Thyroid gland (tissue), 4 donors: Measurements from ENCODE around the gene NOP14.

Experiments
- CTCF ChIP-seq, 6 experiments: fragments of 200-600 bp in 3 of 6; fragments of 450-650 bp in 3 of 6; sonication (generic) in 3 of 6; IDR thresholded peaks; one replicate each; pipeline ENCODE4 v1.5.1; 2016 to 2019; ENCODE audit warnings: antibody characterized with exemption in 6 of 6, mild to moderate bottlenecking in 2 of 6, inconsistent platforms in 1 of 6, moderate library complexity in 1 of 6
- POLR2A ChIP-seq, 2 donors: fragments of 450-650 bp; IDR thresholded peaks; one replicate each; pipeline ENCODE4 v1.6.1; 2017; ENCODE audit warnings: antibody characterized with exemption in 2 of 2, mild to moderate bottlenecking in 2 of 2, moderate library complexity in 1 of 2

- TF ChIP-seq POLR2A (IDR thresholded peaks at IDR 0.05) = no peak
- no peak for TF ChIP-seq CTCF (IDR thresholded peaks at IDR 0.05)
These were observed 47.8 kb upstream of the NOP14 start for GRCh38 chr4:3010998-3011397.
